CD4-positive, alpha-beta T cell treated with Interleukin-21 for 1 hour (primary cell): ENCODE results near the gene BIVM.

ENCODE experiments used
- DNase-seq: peaks from one replicate; pipeline ENCODE4 v3.0.0-alpha.2; 2020

The BIVM gene

DNA sequence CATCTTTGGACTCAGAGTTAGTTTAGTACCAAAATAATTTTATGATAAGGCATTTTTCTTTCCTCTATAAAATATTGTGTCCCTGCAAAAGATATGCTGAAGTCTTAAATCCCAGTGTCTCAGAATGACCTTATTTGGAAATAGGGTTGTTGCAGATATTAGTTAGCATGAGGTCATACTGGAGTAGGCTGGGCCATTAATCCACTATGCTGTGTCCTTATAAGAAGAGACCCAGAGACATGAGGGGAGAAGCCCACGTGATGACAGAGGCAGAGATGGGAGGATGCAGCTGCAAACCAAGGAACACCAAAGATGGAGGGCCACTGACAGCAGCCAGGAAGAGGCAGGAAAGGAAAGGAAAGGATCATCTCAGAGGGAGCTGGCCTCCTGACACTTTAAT is 6.5 kb upstream of the BIVM start:
- no peak for DNase-seq

- no peak for DNase-seq
These were observed 5.1 kb upstream of the BIVM start for GRCh38 chr13:102793611-102794355.

- no peak for DNase-seq
These were observed 666 bp downstream of the BIVM start for GRCh38 chr13:102799426-102800144.

DNA sequence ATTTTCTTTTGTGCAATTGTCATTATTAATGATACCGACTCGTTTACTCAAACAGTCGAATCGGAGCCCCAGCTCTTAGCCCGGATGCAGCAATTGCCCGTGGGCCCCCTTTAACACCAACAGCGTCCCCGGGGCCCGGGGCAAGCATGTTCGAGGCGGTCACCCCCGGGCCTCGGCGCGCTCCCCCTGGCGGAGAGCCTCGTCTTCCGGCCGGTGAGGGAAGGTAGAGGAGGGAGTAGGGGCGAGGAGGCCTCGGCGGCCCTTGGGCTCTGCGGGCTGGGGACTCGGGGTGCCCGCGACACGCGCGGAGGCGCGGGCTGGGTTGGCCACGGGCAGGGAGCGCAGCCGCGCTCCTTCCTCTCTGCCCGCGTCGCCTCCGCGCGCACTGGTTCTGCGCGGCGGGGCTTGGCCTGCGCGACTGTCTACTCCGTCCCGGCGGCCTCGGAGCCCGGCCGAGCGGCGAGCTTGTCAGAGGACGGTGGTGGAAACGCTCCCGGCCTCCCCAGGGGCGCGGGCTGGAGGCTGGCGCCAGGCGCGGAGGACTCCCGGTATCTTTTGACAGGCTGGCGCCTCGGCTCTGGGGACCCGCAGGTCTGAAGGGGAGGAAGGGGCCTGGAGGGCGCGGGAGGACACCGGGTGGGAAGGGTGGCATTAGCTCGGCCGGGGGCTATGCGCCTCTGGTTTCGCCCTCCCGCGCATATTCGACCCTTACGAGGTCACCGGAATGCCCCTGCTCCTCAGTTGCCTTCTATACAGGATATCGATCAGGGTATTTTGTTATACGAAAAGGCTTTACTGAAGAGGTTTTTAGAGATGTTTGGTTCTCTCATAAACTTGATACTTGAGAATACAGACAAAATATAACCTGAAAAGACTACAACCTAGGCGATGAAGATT is 1.5 kb downstream of the BIVM start:
- DNase-seq: peak; percentile 86

DNA sequence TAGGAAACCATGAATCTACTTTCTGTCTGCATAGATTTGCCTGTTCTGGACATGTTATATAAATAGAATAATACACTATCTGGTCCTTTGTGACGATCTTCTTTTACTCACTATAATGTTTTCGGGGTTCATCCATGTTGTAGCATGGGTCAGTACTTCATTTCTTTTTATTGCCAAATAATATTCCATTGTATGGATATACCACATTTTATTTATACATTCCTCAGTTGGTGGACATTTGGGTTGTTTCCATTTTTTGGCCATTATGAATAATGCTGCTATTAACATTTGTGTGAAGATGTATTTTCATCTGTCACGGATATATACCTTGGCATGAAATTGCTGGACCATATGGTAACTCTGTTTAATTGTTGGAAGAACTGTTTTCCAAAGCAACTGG is 6.8 kb downstream of the BIVM start:
- no peak for DNase-seq

- no peak for DNase-seq
These were observed 8.8 kb downstream of the BIVM start for GRCh38 chr13:102807699-102808098.

- no peak for DNase-seq
These were observed 13.8 kb downstream of the BIVM start for GRCh38 chr13:102812611-102813287.

DNA sequence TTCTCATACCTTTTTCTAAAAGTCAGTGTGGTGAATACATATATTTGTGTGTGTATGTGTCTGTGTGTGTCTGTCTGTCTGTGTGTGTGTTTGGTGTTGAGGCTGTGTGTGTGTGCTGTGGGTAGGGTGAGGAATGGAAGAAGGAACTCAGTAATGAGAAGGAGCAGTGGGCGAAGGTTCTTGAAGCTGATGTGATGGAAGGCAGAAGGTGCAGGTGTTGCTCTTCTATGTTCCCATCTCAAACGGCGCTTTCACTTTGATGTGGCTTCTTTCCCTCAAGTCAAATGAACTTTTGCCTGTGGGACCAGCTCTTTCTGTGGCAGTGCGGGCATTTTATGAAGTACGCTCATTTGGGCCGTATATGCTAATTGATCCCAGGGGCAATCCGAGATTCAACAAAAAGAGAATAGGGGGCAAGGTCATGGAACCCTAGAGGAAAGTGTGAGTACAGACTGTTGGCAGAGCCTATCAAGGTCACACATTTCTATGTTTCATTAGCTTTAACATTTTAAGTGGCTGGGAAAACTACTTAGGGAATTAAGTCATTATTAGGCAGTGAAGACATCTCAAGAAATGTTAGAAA is 15.2 kb downstream of the BIVM start:
- DNase-seq: no peak

GRCh38 chr13:102814793-102815192 is 15.9 kb downstream of the BIVM start:
- no peak for DNase-seq

DNA sequence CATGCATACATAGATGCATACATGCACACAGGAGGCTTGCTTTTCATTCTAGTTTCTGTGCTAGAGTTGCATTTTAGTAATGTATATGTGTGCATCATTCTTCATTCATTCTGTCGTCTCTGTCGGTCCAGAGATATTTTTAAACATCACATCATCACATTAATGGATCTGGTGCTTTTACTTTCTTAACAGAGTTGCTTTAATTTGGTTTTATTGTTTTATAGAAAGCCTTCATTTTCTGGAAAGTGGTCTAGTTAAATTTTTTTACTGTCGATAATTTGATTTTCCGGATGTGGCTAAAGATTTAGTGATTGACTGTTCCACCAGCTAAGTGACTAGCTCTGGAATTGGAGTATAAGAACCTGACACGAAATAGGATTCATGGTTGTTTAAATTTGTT is 16.9 kb downstream of the BIVM start:
- no peak for DNase-seq

DNA sequence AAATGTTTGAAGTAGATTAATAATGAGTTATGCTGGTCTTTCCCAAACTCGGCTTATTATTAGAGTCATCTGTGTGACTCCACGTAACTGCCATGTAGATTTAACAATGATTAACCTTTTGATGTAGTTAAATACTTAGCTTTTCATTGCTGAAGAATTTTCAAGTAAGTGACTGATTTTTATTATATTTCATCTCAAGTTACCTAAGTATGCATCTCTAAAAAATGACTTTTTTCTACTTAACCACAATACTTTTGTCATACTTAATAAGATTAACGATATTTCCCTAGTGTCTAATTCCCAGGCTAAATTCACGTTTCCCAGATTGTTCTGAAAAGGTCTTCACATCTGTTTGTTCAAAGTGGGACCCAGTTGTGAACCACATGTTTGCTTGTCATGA is 17.8 kb downstream of the BIVM start:
- no peak for DNase-seq

DNA sequence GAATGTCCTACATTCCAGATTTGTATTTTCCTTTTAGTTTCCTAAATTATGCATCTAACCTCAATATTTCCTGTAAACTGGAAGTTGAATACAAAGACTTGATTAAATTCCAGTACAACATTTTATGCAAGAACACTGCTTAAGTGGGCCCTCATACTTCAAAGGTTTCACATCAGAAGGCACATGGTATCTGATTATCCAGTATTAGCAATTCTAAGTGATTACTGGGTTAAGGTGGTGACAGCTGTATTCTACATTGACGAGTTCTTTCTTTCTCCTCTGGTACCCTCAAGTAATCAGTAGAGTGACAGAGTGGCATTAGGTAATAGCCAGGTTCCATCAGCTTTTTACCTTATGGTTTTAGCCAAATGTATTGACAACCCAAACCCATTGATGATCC is 18.3 kb downstream of the BIVM start:
- no peak for DNase-seq

DNA sequence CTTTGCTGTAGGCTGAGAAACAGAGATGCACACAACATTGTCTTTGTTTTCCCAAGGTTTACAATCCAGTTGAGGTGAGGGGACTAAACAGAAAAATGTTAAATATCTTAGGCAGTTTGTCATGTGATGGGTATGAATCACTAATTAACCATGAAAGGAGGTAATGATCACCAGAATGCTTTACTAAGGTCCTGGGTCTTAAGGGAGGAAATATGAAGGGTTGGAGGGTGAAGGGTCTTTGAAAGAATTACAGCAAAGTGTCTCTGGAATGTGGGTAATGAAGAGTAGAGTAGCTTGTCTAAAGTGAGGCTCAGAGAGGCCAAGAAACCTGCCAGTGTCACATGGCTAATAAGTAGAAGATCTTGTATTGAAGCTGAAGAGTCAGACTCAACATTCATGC is 19.0 kb downstream of the BIVM start:
- DNase-seq: no peak

DNA sequence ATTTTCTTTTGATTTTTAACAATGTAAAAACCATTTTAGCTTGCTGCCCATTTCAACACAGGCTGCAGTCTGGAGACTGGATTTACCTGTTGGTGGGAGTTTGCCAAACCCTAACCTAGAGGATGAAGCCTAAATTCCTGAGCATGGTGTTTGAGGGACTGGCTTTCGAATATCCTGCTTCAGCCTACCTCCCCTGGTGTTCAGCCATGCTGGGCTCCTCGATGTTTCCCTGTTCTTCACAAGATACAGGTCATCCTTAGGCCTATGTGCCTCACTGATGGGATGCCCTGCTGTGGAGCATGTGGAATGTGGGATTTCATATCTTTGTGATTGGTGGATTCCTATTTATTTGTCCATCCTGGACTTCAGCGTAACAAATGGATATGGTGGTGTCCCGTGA is 26.5 kb downstream of the BIVM start:
- no peak for DNase-seq

DNA sequence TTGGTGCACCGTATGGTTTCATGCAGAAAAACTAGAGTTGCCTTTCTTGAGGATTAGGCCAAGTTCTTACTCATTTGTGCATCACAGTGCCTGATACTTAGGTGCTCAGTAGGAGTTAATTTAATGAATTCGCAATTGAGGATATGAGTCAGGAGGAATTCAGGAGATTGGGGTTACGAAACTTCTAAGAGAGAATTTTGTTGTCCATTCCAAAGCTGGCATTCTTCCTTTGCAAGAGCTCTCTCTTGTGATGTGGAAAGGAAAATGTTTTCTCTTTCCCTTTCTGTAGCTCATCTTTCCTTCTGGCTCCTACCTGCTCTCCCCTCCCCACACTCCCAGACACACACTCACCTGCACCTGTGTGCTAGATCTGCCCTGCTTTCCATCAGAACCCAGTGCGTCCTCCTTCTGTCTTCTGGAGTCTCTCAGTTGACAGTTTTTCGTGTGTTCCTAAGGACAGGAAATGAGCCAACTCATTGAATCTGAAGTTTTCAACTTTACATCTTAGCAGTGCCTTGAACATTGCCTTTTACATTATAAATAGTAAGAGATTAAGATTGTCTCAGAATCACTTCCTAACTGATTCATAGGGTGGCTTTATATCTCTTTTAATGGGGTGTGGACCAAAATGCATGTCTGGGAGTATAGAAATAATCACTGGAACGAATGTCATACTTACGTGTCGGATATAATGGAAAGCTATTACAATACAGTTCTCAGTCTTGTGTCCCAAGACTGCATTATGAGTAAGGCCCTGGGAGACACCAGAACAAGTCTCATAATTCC is 27.2 kb downstream of the BIVM start:
- no peak for DNase-seq

DNA sequence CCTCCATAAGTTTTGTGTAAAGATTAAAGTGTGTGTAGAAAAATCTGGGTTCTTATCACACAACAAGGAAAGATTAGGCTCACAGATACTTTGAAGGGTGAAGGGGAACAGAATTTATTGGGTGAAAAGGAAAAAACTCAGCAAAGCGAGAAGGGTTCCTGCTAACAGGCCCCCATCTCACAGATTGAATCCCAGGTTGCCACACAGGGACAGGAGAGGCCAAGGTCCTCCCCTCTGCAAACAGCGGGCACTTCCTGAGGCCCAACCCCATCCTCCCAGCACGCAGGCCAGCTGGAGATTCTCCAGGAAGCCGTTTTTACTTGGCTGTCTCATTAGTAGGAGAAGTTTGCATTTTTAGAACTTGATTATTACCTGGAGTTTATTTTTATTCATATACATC is 31.7 kb downstream of the BIVM start:
- DNase-seq: no peak

DNA sequence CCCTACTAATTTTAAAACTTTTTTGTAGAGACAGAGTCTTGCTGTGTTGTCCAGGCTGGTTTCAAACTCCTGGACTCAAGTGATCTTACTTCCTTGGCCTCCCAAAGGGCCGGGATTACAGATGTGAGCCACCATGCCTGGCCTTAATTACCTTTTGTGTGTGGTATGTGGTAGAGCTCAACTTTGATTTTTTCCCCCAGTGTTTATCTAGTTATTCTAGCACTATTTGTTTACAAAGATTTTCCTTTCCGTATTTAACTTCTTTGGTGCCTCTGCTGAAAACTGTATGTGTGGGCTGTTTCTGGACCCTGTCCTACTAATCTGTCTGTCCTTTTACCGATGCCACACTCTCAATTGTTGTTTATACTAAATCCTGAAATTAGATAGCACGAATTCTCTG is 37.6 kb downstream of the BIVM start:
- no peak for DNase-seq

DNA sequence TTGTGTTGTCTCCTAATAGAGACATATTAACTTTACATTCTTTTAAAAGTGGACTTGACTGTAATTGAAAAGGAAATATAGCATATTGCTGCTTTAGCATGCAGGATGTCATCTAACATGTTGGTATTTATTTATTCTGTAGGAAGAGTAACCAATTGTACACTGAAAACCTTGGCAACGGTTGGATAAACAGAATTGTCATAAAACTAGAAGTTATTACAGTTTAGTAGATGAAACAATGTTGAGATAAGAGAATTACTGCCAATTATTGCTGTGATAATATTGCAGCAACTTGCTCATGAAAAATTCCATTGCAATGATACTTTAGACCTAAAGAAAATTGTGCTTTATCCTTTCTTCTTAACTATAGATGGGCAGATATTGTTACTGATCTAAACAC is 39.4 kb downstream of the BIVM start:
- no peak for DNase-seq

DNA sequence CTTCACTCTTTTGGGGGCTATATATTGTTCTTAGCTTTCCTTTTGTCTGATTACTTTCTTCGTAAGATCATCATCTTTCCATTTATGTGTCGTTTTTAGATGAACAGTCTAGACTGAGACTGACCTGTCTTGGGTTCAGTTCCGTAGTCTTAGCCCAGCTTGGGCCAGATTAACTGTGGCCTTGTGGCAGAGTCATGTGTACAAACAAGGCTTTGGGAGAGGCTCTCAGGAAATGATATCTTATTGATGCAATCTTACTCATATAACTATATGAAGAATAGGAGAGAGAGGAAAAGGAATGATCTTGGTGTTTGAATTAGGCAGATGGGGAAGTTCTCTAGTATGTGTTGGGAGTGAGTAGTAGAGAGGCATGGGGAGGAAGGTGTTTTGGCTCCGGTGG is 40.1 kb downstream of the BIVM start:
- DNase-seq: no peak

GRCh38 chr13:102839462-102839861 is 40.5 kb downstream of the BIVM start:
- no peak for DNase-seq

- no peak for DNase-seq
These were observed 46.3 kb downstream of the BIVM start for GRCh38 chr13:102845289-102845629.
